ENCODE measurements around the gene TOB1.

TOB1 gene

GRCh38 chr17:50900383-50900892 is 34.3 kb upstream of the TOB1 start:
- H3K27ac ChIP-seq (ENCODE audit: extremely low read depth, low read depth, low read length), result no peak overlapping the region
- ChIA-PET CTCF (interaction anchor here (0.7 to 1.4 kb wide), 2 partner anchors 26 to 42 kb away, joined by 3 to 4 read pairs; no protein-coding TSS in a partner anchor), POLR2A (interaction anchor here (1.2 kb wide), 1 partner anchor 34 kb away, joined by 7 read pairs; the partner anchor contains the start of gene TOB1)
- H3K4me1 ChIP-seq (ENCODE audit: control insufficient read depth, insufficient read depth, low read length), result peaks cover 17% of the 10 kb centered on the region
- H3K36me3 ChIP-seq (ENCODE audit: control insufficient read depth in 2 of 2, insufficient read depth in 1 of 2, low read length in 2 of 2), result no peaks in the 10 kb centered on the region
- no peak overlapping the region for H3K4me3 ChIP-seq (ENCODE audit: low read depth, low read length)
- H3K9me3 ChIP-seq (ENCODE audit: control insufficient read depth, insufficient read depth, low read depth, low read length), result no peaks in the 10 kb centered on the region
- no peak for TF ChIP-seq REPIN1 (tag by site-specific recombination; IDR thresholded peaks at IDR 0.05; ENCODE audit: low read depth)
- peak; percentile 86 for TF ChIP-seq SCRT2 (tag by site-specific recombination; IDR thresholded peaks at IDR 0.05)

- H3K27ac ChIP-seq (ENCODE audit: extremely low read depth, low read depth, low read length), result no peak overlapping the region
- H3K4me3 ChIP-seq (ENCODE audit: low read depth, low read length), result no peak overlapping the region
- no peaks in the 10 kb centered on the region for H3K36me3 ChIP-seq (ENCODE audit: control insufficient read depth in 2 of 2, insufficient read depth in 1 of 2, low read length in 2 of 2)
- peaks cover 10% of the 10 kb centered on the region for H3K4me1 ChIP-seq (ENCODE audit: control insufficient read depth, insufficient read depth, low read length)
- CTCF ChIA-PET, result interaction anchor here (0.7 kb wide), 1 partner anchor 43 kb away, joined by 4 read pairs; no protein-coding TSS in a partner anchor
- no peaks in the 10 kb centered on the region for H3K9me3 ChIP-seq (ENCODE audit: control insufficient read depth, insufficient read depth, low read depth, low read length)
- TF ChIP-seq ZNF16 (tag by site-specific recombination; IDR thresholded peaks at IDR 0.05; ENCODE audit: low read depth) (no peak), SP3 (tag by site-specific recombination; IDR thresholded peaks at IDR 0.05) (no peak), ZNF433 (tag by site-specific recombination; IDR thresholded peaks at IDR 0.05; ENCODE audit: low read depth) (no peak), ZBTB17 (tag by site-specific recombination; IDR thresholded peaks at IDR 0.05) (peak; percentile 57; the same call in 1 of the 2 replicates), ZBTB26 (tag by site-specific recombination; optimal IDR thresholded peaks at IDR 0.05) (no peak), ZNF221 (tag by site-specific recombination; IDR thresholded peaks at IDR 0.05; ENCODE audit: borderline replicate concordance) (no peak)
- POLR2A ChIA-PET, result interaction anchor here (1.2 kb wide), 1 partner anchor 33 kb away, joined by 7 read pairs; the partner anchor contains the start of gene TOB1
These were observed 33.6 kb upstream of the TOB1 start for GRCh38 chr17:50899559-50900319.

- ChIA-PET CTCF (interaction anchor here (0.6 kb wide), 1 partner anchor 144 kb away, joined by 3 read pairs; no protein-coding TSS in a partner anchor), POLR2A (no interaction called here)
- Histone ChIP-seq H3K36me3 (ENCODE audit: control insufficient read depth in 2 of 2, insufficient read depth in 1 of 2, low read length in 2 of 2) (no peaks in the 10 kb centered on the region), H3K4me1 (ENCODE audit: control insufficient read depth, insufficient read depth, low read length) (peaks cover 5% of the 10 kb centered on the region), H3K27ac (ENCODE audit: extremely low read depth, low read depth, low read length) (no peak overlapping the region), H3K4me3 (ENCODE audit: low read depth, low read length) (no peak overlapping the region), H3K9me3 (ENCODE audit: control insufficient read depth, insufficient read depth, low read depth, low read length) (no peaks in the 10 kb centered on the region)
- TF ChIP-seq ZNF10 (tag by site-specific recombination; IDR thresholded peaks at IDR 0.05) (no peak), ZNF2 (tag by site-specific recombination; IDR thresholded peaks at IDR 0.05) (no peak), KLF1 (tag by site-specific recombination; IDR thresholded peaks at IDR 0.05) (no peak), ZBTB49 (tag by site-specific recombination; IDR thresholded peaks at IDR 0.05; ENCODE audit: low read depth) (no peak), TSHZ1 (tag by site-specific recombination; IDR thresholded peaks at IDR 0.05; ENCODE audit: borderline replicate concordance) (no peak), BCL6B (tag by site-specific recombination; IDR thresholded peaks at IDR 0.05) (no peak), ZNF626 (tag by site-specific recombination; IDR thresholded peaks at IDR 0.05) (no peak), GLIS2 (tag by site-specific recombination; IDR thresholded peaks at IDR 0.05) (no peak), ZBTB20 (tag by site-specific recombination; IDR thresholded peaks at IDR 0.05) (no peak), ZNF23 (tag by site-specific recombination; IDR thresholded peaks at IDR 0.05; ENCODE audit: borderline replicate concordance) (no peak), ZFHX2 (tag by site-specific recombination; conservative IDR thresholded peaks at IDR 0.05) (no peak), ZNF555 (tag by site-specific recombination; conservative IDR thresholded peaks at IDR 0.05) (no peak), BCL11B (tag by site-specific recombination; IDR thresholded peaks at IDR 0.05; ENCODE audit: low read depth) (no peak), SP3 (tag by site-specific recombination; IDR thresholded peaks at IDR 0.05) (no peak), ZNF221 (tag by site-specific recombination; IDR thresholded peaks at IDR 0.05; ENCODE audit: borderline replicate concordance) (no peak)
These were observed 32.9 kb upstream of the TOB1 start for GRCh38 chr17:50899005-50899460.

Measured in HEK293 (cell line).